22Rv1 (cell line): ENCODE measurements around the gene CYP26B1.

Source experiments
- H3K27ac ChIP-seq: fragments of 450-650 bp; 2 replicates; pipeline ENCODE4 v1.5.1; 2017
- ZFX ChIP-seq: fragments of 450-650 bp; IDR thresholded peaks from 2 replicates; pipeline ENCODE4 v1.6.1; 2017; ENCODE audit warnings: antibody characterized with exemption, borderline replicate concordance
- TF ChIP-seq, protein P1 (sequence below): fragments of 450-650 bp; IDR thresholded peaks from 2 replicates; pipeline ENCODE4 v1.5.1; 2017; ENCODE audit warnings: mild to moderate bottlenecking

Gene CYP26B1

DNA sequence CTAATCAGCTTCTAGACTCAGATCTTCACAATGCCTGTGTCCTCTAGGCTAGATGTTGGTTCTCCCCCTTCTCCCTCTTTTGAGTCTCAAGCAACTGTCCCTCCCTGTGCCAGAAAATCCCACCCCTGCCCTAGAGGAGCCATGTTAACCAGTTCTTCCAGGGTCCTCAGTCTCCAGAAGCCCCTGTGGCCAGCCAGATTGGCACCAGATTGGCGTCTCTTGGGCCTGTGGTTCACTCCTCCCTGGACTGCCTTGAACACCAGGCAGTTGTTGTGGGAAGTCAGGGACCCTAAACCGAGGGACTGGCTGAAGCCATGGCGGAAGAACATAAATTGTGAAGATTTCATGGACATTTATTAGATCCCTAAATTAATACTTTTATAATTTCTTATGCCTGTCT is 36.6 kb downstream of the CYP26B1 start:
- TF ChIP-seq, protein P1, sequence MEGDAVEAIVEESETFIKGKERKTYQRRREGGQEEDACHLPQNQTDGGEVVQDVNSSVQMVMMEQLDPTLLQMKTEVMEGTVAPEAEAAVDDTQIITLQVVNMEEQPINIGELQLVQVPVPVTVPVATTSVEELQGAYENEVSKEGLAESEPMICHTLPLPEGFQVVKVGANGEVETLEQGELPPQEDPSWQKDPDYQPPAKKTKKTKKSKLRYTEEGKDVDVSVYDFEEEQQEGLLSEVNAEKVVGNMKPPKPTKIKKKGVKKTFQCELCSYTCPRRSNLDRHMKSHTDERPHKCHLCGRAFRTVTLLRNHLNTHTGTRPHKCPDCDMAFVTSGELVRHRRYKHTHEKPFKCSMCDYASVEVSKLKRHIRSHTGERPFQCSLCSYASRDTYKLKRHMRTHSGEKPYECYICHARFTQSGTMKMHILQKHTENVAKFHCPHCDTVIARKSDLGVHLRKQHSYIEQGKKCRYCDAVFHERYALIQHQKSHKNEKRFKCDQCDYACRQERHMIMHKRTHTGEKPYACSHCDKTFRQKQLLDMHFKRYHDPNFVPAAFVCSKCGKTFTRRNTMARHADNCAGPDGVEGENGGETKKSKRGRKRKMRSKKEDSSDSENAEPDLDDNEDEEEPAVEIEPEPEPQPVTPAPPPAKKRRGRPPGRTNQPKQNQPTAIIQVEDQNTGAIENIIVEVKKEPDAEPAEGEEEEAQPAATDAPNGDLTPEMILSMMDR: no peak
- H3K27ac ChIP-seq: no peak overlapping the region

DNA sequence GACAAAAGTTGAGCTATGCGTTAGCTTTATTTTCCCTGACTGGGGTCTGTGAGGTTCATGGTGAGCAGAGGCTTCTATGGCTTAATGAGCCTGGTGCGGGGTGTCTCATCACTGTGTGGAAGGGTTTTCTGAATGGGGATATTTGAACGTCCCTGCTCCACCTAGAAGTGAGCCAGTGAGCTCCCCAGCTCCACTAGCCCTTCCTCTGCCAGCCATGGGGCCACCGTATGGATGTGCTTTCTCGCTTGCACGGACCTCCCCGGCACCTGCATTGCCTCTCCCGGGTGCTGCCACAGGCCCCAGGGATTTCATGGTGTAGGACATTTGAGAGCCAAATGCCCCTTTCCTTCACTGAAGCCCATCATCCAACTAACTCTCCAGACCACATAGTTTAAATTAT is 37.8 kb downstream of the CYP26B1 start:
- TF ChIP-seq, protein P1: no peak
- no peak overlapping the region for H3K27ac ChIP-seq

DNA sequence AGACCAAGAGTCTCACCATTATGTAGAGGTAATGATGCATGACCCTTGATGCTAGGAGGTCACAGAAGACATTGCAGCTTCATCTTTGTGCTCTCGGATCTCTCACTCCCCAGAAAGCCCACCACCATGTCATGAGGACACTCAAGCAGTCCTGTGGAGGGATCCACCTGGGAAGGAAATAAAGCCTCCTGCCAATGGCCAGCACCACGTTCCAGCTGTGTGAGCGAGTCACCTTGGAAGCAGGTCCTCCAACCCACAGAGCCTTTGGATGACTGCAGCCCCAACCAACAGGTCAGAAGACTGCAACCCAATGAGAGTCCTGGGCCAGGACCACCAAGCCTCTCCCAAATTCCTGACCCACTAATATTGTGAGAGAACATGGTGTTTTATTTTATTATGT is 38.4 kb downstream of the CYP26B1 start:
- TF ChIP-seq, protein P1: no peak
- no peak for TF ChIP-seq ZFX
- no peak overlapping the region for H3K27ac ChIP-seq

DNA sequence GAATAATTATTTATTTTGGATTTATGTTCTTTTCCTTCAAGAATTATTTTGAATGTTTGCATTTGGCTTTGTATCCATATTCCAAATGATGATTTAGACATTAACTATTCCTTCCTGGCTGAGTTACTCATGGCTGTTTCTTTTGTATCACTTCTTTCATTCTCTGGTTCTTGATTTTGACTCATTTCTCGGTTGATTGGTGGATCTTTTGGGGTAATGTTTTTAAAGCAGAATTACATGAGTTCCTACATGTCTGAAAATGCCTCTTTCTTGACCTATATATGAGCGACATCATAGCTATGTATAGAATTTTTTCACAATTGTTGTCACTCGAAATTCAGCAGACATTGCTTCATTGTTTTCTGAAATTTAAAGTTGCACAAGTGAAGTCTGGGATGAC is 39.5 kb downstream of the CYP26B1 start:
- no peak overlapping the region for H3K27ac ChIP-seq
- TF ChIP-seq ZFX: no peak
- TF ChIP-seq, protein P1: no peak

DNA sequence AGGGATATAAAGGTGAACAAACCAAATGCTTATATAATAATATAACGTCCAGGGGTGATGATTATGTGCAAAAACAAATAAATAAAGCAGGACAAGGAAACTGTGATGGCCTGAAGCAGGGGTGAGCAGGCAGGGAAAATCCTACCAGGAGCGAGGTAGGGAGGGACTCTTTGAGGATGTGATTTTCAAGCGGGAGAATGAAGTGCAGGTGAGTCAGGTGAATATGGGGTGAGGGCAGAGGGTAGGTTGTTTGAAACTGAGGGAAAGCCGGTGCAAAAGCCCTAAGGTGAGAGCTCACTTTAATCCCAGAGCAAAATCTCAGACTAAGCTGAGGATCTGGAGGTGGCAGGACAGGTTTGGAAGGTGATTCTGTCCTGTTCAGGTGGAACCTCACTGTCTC is 40.7 kb downstream of the CYP26B1 start:
- TF ChIP-seq, protein P1: no peak
- TF ChIP-seq ZFX: no peak

DNA sequence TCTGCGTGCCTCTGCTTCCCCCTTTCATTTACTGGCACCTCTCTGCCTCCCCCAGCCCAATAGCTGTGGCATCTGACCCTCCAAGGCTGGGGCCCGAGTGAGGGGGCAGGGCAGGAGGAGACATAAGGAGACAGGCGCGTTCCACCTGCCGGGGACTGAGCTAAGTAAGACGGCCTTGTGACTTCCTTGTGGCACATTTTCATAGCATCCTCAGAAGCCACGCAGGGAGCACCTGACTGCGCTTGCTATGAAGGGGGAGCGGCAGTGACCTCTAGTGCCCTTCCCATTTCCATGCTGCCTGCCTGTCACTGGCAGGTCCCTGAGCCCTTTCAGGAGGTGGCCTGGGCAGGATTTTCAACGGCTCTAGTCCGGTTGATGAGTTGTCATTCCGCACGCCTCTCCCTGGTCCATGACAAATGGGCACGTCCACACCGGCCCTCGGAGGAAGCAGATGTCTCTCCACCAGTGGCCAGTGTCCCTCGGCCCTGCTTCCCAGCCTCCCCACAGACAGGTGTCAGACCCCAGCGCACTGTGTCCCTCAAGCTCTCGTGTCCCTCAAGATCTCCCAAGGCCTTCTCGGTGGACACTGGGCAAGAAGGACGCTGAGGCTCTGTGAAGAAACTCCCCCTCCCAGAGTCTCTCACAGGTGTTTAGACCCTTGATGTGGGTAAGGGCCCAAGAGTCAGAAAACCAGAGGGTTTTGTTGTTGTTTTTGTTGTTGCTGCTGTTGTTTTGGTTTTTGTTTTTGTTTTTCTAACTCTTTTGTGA is 42.7 kb downstream of the CYP26B1 start:
- no peak for TF ChIP-seq ZFX
- TF ChIP-seq, protein P1: no peak
- H3K27ac ChIP-seq: no peak overlapping the region

More for the DNA sequence above, 40.7 kb downstream of the CYP26B1 start:
- H3K27ac ChIP-seq: no peak overlapping the region

DNA sequence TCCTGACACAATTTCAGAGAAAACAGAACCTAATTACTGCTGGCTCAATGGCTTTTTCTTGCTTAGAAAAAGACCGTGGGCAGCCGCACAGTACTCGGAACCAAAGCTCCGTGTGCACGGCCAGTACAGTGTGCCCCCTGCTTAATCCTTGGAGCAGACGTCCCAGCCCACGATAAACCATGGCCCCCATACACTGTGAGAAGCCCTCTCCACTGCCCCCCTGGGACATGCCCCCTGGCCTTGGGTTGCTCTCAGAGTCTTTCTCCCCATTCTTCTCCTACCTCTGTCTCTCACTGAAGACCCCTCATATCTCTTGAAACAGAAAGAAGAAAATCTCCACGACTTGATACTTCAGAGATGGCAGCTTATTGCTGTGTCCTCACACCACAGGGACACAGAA is 44.0 kb downstream of the CYP26B1 start:
- TF ChIP-seq, protein P1: no peak
- no peak for TF ChIP-seq ZFX
- H3K27ac ChIP-seq: no peak overlapping the region
